ENCODE measurements around the gene SORL1.
"Not testable (repeated sequence)": the region's sequence is repeated elsewhere in the genome, so short reads cannot be mapped to it uniquely, and the experiment has no call there.

Gene SORL1, protein sequence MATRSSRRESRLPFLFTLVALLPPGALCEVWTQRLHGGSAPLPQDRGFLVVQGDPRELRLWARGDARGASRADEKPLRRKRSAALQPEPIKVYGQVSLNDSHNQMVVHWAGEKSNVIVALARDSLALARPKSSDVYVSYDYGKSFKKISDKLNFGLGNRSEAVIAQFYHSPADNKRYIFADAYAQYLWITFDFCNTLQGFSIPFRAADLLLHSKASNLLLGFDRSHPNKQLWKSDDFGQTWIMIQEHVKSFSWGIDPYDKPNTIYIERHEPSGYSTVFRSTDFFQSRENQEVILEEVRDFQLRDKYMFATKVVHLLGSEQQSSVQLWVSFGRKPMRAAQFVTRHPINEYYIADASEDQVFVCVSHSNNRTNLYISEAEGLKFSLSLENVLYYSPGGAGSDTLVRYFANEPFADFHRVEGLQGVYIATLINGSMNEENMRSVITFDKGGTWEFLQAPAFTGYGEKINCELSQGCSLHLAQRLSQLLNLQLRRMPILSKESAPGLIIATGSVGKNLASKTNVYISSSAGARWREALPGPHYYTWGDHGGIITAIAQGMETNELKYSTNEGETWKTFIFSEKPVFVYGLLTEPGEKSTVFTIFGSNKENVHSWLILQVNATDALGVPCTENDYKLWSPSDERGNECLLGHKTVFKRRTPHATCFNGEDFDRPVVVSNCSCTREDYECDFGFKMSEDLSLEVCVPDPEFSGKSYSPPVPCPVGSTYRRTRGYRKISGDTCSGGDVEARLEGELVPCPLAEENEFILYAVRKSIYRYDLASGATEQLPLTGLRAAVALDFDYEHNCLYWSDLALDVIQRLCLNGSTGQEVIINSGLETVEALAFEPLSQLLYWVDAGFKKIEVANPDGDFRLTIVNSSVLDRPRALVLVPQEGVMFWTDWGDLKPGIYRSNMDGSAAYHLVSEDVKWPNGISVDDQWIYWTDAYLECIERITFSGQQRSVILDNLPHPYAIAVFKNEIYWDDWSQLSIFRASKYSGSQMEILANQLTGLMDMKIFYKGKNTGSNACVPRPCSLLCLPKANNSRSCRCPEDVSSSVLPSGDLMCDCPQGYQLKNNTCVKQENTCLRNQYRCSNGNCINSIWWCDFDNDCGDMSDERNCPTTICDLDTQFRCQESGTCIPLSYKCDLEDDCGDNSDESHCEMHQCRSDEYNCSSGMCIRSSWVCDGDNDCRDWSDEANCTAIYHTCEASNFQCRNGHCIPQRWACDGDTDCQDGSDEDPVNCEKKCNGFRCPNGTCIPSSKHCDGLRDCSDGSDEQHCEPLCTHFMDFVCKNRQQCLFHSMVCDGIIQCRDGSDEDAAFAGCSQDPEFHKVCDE (N-terminal part only)

DNA sequence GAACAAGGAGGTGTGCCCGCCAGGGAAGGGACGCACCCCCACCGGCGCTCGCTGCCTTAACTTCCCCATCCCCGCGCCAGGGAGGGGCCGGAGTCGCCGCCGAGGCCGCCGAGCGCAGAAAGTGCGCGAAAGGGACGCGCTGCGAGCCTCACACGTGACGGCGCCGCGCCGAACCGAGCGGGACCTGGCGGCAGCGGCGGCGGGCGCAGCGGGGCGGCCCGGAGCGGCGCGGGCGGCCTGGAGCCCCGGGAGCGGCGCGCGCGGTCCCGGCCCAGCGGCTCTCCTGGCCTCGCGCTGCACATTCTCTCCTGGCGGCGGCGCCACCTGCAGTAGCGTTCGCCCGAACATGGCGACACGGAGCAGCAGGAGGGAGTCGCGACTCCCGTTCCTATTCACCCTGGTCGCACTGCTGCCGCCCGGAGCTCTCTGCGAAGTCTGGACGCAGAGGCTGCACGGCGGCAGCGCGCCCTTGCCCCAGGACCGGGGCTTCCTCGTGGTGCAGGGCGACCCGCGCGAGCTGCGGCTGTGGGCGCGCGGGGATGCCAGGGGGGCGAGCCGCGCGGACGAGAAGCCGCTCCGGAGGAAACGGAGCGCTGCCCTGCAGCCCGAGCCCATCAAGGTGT lies at the start of gene SORL1:
Gene SORL1, plus strand, starts transcription at position 329 of the 623 bp plus-strand sequence. Its CDS starts 18 bp downstream, at position 347.
- peak; percentile 21 for DNase-seq (ENCODE audit: low spot score)

DNA sequence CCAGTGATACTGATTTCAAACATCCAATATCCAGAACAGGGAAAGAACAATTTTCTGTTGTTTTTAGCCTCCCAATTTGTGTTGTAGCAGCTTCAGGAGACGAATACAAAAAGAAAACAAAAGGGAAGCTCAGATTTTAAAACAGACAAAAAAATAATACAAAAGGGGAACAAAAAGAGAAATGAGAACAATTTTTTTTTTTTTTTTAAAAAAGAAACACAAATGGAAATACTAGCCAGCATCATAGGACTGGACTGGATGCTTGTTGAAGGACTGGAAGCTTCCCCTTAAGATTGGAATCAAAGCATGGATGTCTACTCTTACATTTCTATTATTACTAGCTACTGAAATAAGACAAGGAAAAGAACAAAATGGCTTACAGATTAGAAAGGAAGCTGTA lies 46.5 kb upstream of the SORL1 start:
- no peak for DNase-seq (ENCODE audit: low spot score)

DNA sequence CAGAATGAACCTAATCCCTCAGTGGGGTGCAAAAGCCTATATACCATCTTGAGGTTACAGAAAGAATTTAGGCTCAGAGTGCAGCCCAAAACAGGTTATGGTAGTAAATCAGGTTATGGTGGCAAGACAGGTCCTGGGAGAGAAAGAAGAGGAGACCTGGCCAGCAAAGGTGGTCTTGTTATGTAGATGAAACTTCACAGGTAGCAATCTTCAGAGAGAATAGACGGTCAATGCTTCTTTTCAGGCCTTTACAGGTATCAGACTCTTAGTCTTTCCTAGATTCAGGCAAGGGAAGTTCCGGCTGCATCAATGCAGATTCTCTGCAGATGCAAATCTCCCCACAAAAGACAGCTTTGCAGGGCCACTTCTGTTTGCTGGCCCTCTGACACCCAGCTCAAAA lies 45.8 kb upstream of the SORL1 start:
- no peak for DNase-seq (ENCODE audit: low spot score)

DNA sequence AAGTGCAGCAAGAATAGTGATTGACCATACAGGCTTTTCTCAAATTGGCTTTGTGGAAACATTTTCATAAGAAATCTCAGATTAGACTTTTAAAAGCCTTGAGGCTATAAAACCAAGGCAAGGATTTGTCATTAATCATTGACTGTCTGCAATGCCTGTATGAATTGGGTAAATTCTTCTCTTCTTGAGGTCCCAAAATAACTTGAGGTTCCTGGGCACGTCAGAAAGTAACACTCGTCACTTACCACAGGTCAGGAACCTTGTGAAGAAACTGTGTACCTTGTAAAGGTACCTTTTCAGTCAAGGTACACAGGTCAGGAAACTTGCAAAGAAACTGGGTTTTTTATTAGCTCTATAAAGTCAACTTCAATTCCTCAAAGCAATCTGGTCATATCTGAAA lies 43.3 kb upstream of the SORL1 start:
- no peak for DNase-seq (ENCODE audit: low spot score)

DNA sequence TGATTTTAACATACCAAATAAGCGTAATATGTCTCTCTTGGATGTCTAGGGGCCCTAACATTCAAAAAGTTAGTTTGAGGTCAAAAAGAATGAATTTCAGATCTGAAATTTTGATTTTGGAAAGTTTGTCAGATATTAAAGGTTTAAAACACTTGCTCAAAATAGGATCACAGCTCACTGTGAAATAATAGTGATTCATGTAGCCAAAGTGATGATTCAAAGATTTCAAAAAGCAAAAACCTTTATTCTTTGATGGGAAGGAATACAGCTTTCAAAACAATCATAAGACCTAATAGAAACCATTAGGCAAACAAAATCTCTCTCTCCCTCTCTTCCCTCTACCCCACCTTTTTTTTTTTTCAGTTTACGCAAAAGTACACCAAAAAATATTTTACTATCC lies 42.1 kb upstream of the SORL1 start:
- DNase-seq (ENCODE audit: low spot score): not testable (repeated sequence)

DNA sequence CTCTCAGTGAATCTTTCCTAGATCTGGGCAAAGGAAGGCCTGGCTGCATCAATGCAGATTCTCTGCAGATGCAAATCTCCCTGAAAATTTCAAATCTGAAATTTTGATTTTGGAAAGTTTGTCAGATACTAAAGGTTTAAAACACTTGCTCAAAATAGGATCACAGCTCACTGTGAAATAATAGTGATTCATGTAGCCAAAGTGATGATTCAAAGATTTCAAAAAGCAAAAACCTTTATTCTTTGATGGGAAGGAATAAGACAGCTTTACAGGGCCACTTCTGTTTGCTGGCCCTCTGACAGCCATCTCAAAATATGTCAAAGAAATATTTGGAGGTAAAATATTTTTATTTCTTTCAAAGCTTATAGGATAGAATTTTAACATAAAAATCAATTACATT lies 40.8 kb upstream of the SORL1 start:
- not testable (repeated sequence) for DNase-seq (ENCODE audit: low spot score)

DNA sequence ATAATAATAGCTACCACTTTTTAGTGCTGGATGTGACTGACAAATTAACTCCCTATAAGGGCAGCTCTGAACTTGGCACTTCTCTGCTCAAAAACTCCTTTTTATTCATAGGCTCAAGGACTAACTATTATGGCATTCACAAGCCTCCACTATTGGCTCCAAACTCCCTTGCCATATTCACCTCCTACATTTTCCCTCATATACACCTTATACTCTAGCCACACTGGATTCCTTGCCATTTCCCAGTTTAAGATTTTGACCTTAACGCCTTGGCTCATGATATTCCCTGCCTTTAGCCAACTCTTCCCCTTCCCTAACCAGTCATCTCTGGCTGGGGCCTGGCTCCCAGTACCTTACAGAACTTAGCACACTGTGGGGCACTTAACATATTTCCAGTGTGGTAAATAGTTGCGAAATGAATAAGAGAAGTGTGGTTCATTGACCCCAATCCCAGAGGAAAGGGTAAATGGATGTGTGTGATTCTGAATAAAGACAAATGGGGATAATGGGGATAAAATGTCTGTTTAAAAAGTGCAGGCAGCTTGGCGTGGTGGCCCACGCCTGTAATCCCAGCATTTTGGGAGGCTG lies 40.0 kb upstream of the SORL1 start:
- DNase-seq (ENCODE audit: low spot score): no peak

DNA sequence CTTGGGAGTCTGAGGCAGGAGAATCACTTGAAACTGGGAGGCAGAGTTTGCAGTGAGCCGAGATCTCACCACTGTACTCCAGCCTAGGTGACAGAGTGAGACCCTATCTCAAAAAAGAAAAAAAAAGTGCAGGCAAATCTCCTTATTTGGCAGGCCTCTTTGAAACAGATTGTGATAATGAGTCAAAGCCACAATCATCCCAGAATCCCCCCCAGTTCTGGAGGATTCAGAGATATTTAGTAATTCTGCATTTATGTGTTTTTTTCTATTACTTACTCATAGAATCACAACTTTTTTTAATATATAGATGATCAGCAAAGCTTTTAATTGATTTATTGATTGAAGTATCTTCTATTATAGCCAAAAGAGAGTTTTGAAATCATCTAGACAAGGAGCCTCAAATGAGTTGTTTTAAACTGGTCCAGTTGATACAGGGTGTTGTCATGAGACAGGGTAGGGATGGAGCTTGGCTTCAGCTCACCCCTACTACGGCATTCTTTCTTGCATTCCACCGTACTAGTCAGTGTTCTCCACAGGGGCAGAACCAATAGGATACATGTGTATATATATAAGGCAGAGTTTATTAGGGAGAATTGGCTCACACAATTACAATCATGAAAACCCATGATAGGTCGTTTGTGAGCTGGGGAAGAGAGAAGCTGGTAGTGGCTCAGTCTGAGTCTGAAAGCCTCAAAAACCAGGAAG lies 39.3 kb upstream of the SORL1 start:
- DNase-seq (ENCODE audit: low spot score): no peak

DNA sequence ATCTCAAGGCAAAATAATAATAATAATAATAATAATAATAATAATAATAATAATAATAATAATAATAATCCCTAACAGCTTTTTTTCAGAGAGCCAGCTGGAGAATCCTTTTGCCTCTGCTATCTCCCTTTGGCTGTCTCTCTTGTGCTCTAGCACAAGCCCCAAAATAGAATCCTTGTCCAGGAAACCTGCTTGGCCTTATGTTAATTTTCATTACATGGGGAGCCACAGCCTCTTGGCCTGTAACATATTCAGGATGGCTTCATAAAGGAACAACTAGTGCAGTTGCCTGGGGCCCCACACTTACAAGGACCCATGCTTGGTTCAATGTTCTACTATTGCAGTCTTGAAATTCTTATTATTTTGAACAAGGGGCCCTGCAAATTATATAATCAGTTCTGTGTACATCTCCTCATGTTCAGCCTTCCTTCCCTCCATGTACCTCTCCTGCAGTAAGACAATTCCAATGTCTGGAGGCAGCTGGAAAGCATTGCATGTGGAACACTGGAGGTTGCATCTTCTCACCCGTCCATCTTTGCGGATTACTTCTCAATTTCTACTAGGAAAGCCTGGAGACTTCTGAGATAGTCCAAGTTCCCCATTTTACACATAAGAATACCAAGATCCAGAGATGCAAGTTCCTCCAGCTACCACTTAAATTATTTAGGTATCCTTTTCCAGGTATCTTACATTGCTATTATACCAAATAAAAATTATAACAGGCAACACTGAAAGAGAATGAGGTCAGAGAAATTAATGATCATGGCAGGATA lies 37.8 kb upstream of the SORL1 start:
- no peak for DNase-seq (ENCODE audit: low spot score)

DNA sequence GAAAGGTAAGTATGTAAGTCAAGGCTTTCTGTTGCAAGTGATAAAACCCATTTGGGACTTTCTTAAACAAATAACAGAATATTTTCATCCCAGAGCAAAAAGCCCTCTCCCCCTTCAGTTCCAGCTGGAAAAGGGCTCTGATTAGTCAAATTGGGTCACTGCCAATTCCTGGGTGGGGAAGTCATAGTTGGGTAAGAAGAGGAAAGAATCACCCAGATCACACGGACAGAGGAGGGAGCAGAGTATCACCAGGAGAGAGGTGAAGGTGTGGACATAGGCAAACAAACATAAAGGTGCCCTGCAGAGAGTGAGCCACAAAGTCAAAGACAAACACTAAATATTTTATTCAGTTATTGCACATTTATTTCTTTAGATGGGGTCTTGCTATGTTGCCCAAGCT lies 36.3 kb upstream of the SORL1 start:
- no peak for DNase-seq (ENCODE audit: low spot score)

DNA sequence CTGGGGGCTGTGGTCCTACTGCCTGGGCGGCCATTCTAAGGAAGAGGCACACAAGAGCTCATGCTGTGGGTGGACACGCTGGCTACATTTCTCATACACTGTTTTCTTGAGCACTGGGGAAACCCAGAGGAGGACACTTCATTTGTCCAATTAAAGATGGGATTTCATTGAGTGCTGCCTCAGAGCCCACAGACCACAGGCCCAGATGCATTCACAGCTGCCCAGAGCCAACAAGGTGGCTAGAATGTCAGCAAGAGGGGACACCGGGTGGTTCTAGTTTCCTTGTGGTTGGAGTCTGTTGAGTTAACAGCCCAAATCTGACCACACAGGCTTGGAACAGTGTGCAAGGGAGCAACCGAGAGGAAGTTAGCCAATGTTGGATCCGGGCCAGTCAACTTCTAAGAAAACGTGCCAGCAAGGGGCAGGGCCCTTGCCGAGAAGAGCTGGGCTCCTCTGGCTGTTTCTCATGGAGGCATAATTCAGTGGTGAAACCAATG lies 35.0 kb upstream of the SORL1 start:
- DNase-seq (ENCODE audit: low spot score): no peak

DNA sequence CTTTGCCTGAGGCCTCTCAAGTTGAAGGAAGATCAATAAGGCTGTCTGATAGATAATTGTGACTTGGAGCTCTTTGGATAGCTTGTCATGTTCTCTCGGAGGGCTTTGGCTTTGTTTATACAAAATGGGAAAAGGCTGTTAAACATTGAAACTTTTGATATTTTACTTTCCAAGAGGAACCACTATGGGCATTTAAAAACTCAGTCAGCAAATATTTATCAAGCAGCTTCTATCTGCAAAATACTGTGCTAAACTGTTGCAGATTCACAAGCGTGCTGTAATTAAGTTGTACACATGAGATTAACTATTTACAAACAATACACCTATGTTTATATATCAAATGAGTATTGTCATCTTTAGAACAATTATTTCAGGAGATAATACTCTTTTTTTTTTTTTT lies 34.5 kb upstream of the SORL1 start:
- no peak for DNase-seq (ENCODE audit: low spot score)

DNA sequence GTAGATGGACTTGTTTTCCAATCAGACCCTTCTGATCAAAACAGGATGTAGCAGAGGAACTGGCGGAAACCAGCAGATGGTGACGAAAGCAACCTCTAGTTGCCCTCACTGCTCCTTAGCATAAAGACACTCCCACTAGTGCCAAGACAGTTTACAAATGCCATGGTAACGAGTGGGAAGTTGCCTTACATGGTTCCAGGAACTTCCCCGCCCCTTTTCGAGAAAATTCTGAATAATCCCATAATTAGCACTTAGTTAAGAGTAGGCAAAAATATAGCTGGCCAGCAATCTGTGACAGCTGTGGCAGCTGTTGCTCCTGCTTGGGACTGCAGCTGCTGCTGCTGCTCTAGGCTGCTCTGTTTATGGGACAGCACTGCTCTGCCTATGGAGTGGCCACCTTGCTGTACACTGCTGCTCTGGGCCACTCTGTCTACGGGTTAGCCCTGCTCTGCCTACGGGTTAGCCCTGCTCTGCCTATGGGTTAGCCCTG lies 33.4 kb upstream of the SORL1 start:
- DNase-seq (ENCODE audit: low spot score): no peak

DNA sequence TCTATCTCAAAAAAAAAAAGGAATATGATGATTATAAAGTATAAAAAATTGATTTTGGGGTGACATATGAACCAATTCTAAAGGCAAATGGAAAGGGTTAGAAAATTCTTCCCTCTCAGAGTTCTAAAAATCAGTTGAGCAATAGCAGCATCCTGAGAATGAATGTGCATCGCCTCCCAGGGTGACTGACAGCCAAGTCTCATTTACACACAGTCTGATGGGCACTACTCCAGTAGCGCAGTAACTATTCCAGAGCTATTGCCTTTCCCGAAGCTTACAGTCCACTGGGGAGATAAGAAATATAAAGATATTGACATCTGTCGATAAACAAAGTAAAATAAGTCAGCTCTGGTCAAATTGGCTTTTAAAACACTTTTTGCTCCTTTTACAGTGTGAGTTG lies 32.3 kb upstream of the SORL1 start:
- DNase-seq (ENCODE audit: low spot score): no peak

DNA sequence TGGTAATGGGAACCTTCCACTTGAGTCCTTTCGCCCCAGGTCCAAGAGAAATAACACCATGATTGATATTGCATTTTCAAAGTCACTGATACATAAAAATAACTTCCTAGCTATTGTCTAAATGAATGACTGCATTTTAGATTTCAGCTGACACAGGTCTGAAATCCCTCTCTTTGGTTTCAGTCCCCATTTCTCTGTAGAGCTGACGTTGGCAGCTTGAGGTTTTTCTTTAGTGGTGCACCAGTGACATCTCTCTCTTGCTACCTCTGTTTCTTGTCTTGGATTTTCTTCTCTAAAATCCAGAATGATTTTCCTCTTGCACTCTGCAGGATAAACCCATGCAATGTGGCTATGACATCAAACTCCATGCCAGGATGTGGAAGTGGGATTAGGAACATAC lies 31.7 kb upstream of the SORL1 start:
- DNase-seq (ENCODE audit: low spot score): no peak

DNA sequence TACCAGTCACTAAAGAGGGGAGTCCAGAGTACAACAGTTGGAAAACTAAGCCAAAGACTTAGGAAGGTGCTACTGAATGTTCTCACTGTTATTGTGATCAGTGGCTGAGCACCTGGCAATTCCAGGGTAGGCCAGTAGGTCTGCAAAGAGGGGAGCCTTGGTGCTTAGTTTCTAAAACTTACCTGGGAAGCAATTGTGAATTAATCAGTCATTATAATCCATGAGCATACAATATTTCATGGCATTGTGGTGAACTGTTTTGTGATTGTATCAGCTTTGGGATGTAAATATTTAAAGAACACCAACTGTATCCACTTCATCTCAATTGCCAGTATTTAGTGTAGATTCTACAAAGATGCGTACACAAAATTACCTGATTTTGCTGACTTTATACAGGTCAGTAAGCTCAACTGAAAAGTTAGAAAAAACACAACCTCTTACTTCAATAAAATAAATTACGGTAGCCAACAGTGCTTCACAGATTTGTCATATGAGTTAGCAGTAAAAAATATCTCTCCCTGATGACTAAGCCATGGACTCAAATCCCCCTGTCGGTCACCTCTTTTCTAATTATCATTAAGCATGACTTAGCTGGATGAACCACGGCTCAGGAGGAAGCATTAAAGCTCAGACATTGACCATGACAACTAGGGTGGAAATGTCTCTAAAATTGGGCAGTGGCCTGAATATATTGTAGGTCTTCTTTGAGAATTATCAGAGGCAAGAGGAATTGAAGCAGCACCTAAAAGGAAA lies 30.8 kb upstream of the SORL1 start:
- no peak for DNase-seq (ENCODE audit: low spot score)

DNA sequence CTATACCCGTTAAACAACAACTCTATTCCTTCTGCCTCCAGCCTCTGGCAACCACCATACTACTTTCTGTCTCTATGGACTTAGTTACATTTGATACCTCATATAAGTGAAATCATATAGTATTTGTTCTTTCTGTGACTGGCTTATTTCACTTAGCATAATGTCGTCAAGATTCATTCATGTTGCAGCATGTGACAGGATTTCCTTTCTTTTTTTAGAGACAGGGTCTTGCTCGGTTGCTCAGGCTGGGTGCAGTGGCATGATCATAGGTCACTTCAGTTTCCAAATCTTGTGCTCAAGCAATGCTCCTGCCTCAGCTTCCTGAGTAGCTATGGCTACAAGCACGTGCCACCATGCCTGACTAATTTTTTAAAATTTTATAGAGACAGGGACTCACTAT lies 29.4 kb upstream of the SORL1 start:
- DNase-seq (ENCODE audit: low spot score): no peak

DNA sequence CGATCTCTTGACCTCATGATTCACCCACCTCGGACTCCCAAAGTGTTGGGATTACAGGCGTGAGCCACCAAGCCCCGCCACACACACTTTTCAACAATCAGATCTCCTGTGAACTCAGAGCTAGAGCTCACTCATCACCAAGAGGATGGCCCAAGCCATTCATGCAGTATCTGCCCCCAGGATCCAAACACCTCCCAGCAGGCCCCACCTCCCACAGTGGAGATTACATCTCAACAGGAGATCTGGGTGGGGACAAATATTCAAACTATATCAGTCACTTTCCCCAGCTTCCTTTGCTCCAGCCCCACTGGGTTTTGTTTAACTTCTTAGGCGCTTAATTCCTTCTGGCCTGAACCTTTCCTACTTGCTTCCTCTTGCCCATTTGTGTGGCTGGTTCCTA lies 26.3 kb upstream of the SORL1 start:
- no peak for DNase-seq (ENCODE audit: low spot score)
